ENCODE results near the gene CST11. TPM values are rescaled to one million over a fixed set of nuclear protein-coding genes. Genes with fewer than 3 reads are reported as not detected.

CST11 gene
- total RNA-seq, 1 donor from 2014 or later: not detected

GRCh38 chr20:23420943-23421931 lies 31.4 kb downstream of the CST11 start, which contains the start of gene NAPB:
Gene NAPB (minus strand): TSS chr20:23421488. CDS start chr20:23421402, 86 bp downstream.
- H3K27me3 Mint-ChIP-seq (ENCODE audit: low read depth): no peaks in the 10 kb centered on the region
- H3K9me3 Mint-ChIP-seq (ENCODE audit: low read depth): no peaks in the 10 kb centered on the region
- TF ChIP-seq CTCF (IDR thresholded peaks at IDR 0.05): peak; percentile 70
- peak; percentile 98 for DNase-seq (ENCODE audit: low spot score)
- peak within 1 kb of the TSS; percentile 73 for H3K27ac Mint-ChIP-seq (ENCODE audit: unreplicated experiment)
- H3K36me3 Mint-ChIP-seq (ENCODE audit: low read depth): no peaks in the 10 kb centered on the region
- peaks cover 26% of the 10 kb centered on the region for H3K4me1 Mint-ChIP-seq (ENCODE audit: low read depth)
- H3K4me3 Mint-ChIP-seq (ENCODE audit: unreplicated experiment): peak within 1 kb of the TSS; percentile 72

- DNase-seq (ENCODE audit: low spot score): no peak
- peak overlapping the region; percentile 72 for H3K4me3 Mint-ChIP-seq (ENCODE audit: unreplicated experiment)
- no peaks in the 10 kb centered on the region for H3K9me3 Mint-ChIP-seq (ENCODE audit: low read depth)
- TF ChIP-seq CTCF (IDR thresholded peaks at IDR 0.05): no peak
- no peaks in the 10 kb centered on the region for H3K27me3 Mint-ChIP-seq (ENCODE audit: low read depth)
- peaks cover 34% of the 10 kb centered on the region for H3K4me1 Mint-ChIP-seq (ENCODE audit: low read depth)
- peak overlapping the region; percentile 86 for H3K27ac Mint-ChIP-seq (ENCODE audit: unreplicated experiment)
- H3K36me3 Mint-ChIP-seq (ENCODE audit: low read depth): no peaks in the 10 kb centered on the region
These were observed 32.4 kb downstream of the CST11 start for GRCh38 chr20:23419995-23420901.

- Mint-ChIP-seq H3K27ac (ENCODE audit: unreplicated experiment) (peak overlapping the region; percentile 86), H3K36me3 (ENCODE audit: low read depth) (no peaks in the 10 kb centered on the region), H3K27me3 (ENCODE audit: low read depth) (no peaks in the 10 kb centered on the region), H3K4me3 (ENCODE audit: unreplicated experiment) (peak overlapping the region; percentile 72), H3K4me1 (ENCODE audit: low read depth) (peaks cover 34% of the 10 kb centered on the region), H3K9me3 (ENCODE audit: low read depth) (no peaks in the 10 kb centered on the region)
- no peak for TF ChIP-seq CTCF (IDR thresholded peaks at IDR 0.05)
- no peak for DNase-seq (ENCODE audit: low spot score)
These were observed 33.0 kb downstream of the CST11 start for GRCh38 chr20:23419657-23419994.

- Mint-ChIP-seq H3K9me3 (ENCODE audit: low read depth) (no peaks in the 10 kb centered on the region), H3K4me1 (ENCODE audit: low read depth) (peaks cover 40% of the 10 kb centered on the region), H3K27me3 (ENCODE audit: low read depth) (no peaks in the 10 kb centered on the region), H3K27ac (ENCODE audit: unreplicated experiment) (no peak overlapping the region), H3K4me3 (ENCODE audit: unreplicated experiment) (no peak overlapping the region), H3K36me3 (ENCODE audit: low read depth) (no peaks in the 10 kb centered on the region)
- no peak for DNase-seq (ENCODE audit: low spot score)
- TF ChIP-seq CTCF (IDR thresholded peaks at IDR 0.05): no peak
These were observed 34.8 kb downstream of the CST11 start for GRCh38 chr20:23417861-23418260.

Data from chondrocyte (in vitro differentiated cells).